ENCODE results near the gene SCRN2. TPM values are rescaled to one million over a fixed set of nuclear protein-coding genes. Genes with fewer than 3 reads are reported as not detected.

SCRN2 gene
- total RNA-seq, 1 donor from 2014 or later = 126 TPM

DNA sequence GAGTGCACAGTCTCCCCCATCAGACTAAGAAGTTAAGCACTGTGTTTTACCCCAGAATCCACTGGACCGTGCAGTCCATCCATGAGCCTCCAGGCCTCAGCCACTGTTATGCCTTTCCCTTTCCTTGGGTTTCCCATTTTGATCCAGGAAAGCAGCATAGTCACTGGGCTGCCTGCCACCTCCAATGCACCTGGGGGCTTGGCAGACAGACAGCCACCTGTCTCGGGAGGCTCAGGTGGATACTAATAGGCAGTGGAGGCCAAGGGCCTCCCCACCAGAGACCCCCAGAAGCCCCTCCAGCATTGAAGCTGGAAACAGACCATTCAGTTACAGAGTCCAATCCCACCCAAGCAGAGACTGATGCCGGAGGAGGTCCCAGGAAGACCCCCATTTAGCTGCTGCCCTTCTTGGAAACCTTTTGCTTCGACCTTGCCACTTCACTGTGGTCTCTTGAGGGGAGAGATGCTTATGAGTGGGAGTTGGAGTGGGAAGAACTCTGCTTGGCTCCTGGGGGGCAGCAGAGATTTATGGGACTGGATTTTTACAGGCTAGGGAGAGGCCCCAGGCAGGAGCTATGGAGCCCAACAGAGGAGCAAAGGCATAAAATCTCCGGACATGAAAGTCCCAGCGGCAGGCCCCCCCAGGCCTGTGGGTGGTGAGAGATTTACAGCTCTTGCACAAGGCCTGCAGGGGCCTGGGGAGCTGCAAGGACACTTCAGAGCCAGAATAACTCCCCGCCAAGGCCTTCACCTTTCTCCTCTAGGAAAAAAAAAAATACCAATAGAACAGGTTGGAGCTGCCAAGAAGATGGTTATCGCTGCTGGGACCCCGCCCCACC is 42.7 kb upstream of the SCRN2 start:
- H3K36me3 ChIP-seq = no peaks in the 10 kb centered on the region
- no peaks in the 10 kb centered on the region for H3K27me3 ChIP-seq
- no peaks in the 10 kb centered on the region for H3K9me3 ChIP-seq
- no peak overlapping the region for H3K4me3 ChIP-seq
- intact Hi-C loops (cut with DNase I) = no loop called here
- TF ChIP-seq, protein P1, sequence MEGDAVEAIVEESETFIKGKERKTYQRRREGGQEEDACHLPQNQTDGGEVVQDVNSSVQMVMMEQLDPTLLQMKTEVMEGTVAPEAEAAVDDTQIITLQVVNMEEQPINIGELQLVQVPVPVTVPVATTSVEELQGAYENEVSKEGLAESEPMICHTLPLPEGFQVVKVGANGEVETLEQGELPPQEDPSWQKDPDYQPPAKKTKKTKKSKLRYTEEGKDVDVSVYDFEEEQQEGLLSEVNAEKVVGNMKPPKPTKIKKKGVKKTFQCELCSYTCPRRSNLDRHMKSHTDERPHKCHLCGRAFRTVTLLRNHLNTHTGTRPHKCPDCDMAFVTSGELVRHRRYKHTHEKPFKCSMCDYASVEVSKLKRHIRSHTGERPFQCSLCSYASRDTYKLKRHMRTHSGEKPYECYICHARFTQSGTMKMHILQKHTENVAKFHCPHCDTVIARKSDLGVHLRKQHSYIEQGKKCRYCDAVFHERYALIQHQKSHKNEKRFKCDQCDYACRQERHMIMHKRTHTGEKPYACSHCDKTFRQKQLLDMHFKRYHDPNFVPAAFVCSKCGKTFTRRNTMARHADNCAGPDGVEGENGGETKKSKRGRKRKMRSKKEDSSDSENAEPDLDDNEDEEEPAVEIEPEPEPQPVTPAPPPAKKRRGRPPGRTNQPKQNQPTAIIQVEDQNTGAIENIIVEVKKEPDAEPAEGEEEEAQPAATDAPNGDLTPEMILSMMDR (IDR thresholded peaks at IDR 0.05) = no peak
- no peak for DNase-seq (ENCODE audit: low spot score in 2 of 2)
- peaks cover 0 to 5% of the 10 kb centered on the region in 2 donors for H3K4me1 ChIP-seq
- no peak overlapping the region for H3K27ac ChIP-seq

DNA sequence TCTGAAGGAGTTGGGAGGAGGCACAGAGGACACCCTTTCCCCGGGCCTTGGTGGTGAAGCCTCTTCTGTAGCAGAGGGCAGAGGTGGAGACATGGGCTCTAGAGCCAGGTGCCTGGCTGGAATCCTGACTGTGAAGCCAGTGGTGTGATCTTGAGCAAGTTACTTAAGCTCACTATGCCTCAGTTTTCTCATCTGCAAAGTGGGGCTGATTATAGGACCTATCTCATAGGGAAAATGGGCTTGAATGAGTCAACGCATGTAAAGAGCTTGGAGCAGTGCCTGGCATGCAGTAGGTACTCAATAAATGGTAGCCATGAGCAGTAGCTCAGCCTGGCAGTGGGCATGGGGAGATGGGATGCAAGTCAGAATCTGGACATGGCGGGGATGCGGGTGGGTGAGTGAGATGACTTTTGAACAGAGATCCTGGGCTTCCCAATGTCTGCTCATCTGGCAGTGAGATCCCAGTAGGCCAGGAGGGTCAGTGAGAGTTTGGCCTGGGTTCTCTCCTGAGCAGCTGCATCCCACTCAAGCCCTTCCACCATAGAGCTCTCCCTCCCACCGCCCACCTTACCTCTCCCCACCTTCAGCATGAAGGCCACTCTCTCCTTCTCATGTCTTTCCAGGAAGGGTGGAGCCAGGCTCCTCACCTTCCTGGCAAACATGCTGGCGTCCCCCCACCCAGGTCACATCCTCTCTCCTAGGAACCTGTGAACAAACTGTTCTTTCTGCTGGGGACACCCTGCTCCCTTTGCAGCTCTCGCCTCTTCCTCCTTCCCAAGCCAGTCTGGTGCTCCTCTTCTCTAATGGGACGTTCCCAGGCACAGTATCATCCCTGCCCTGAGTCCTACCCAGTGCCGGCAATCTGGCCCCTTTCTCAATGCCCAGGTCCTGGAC is 41.9 kb upstream of the SCRN2 start:
- peak overlapping the region in 1 of 2 donors; percentile 30 for H3K27ac ChIP-seq

DNA sequence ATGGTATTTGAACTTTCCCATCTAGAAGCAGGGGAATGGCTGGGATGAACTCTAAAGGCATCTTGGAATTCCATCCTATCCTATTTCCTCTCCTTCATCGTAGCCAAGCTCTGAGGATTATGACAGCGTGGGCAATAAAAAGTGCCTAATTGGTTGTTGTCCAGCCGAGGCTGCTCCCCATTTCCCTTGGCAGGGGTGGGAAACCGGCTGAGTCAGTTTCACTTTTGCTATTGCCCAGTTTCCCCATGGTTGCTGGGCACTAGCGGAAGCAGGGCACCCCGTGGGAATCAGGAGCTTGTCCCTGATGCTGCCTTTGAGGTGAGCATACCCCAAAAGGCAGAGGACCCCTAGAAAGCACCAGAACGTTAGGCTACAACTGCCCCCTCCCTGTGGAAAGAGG is 41.2 kb upstream of the SCRN2 start:
- TF ChIP-seq, protein P1 (IDR thresholded peaks at IDR 0.05) = no peak
- H3K27me3 ChIP-seq = no peaks in the 10 kb centered on the region
- no peak for DNase-seq (ENCODE audit: low spot score in 2 of 2)
- intact Hi-C loops (cut with DNase I) = no loop called here
- H3K4me1 ChIP-seq = peaks cover 0 to 5% of the 10 kb centered on the region in 2 donors
- H3K27ac ChIP-seq = peak overlapping the region in 1 of 2 donors; percentile 30
- no peaks in the 10 kb centered on the region for H3K9me3 ChIP-seq
- H3K36me3 ChIP-seq = no peaks in the 10 kb centered on the region
- peak overlapping the region in 1 of 2 donors; percentile 46 for H3K4me3 ChIP-seq

More for the DNA sequence above, 41.9 kb upstream of the SCRN2 start:
- TF ChIP-seq, protein P1 (IDR thresholded peaks at IDR 0.05) = no peak
- H3K27me3 ChIP-seq = no peaks in the 10 kb centered on the region
- no peaks in the 10 kb centered on the region for H3K9me3 ChIP-seq
- peaks cover 0 to 5% of the 10 kb centered on the region in 2 donors for H3K4me1 ChIP-seq
- H3K4me3 ChIP-seq = peak overlapping the region in 1 of 2 donors; percentile 46
- DNase-seq (ENCODE audit: low spot score in 2 of 2) = no peak
- intact Hi-C loops (cut with DNase I) = no loop called here
- no peaks in the 10 kb centered on the region for H3K36me3 ChIP-seq

DNA sequence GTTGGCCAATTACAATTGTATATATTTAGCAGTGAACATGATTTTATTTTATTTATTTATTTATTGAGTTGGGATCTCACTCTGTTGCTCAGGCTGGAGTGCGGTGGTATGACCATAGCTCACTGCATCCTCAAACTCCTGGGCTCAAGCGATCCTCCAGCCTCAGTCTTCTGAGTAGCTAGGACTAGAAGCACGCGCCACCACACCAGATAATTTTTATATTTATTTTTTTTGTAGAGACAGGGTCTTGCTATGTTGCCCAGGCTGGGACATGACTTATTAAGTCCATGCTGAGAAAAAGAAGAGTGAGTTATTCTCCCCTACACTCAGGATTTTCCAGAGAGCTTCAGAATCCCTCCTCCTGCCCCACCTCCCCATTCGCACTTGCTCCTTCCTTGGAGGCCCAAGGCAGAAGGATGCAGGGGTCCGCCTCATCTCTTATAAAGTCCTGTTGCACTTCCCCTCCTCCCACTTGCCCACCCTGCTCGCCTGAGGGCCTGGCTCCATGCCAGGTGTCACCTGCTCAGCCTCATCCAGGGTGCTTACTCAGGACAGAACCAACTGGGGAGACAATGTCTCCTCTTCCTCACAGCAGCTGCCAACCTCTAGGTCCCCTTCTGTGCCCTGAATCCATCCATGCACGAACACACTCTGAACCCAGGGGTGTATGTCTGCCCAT is 38.8 kb upstream of the SCRN2 start:
- no peak for DNase-seq (ENCODE audit: low spot score in 2 of 2)
- no peaks in the 10 kb centered on the region for H3K36me3 ChIP-seq
- no peak overlapping the region for H3K27ac ChIP-seq
- TF ChIP-seq, protein P1 (IDR thresholded peaks at IDR 0.05) = no peak
- H3K27me3 ChIP-seq = no peaks in the 10 kb centered on the region
- no peaks in the 10 kb centered on the region for H3K9me3 ChIP-seq
- intact Hi-C loops (cut with DNase I) = no loop called here
- no peak overlapping the region for H3K4me3 ChIP-seq
- H3K4me1 ChIP-seq = peaks cover 0 to 5% of the 10 kb centered on the region in 2 donors

DNA sequence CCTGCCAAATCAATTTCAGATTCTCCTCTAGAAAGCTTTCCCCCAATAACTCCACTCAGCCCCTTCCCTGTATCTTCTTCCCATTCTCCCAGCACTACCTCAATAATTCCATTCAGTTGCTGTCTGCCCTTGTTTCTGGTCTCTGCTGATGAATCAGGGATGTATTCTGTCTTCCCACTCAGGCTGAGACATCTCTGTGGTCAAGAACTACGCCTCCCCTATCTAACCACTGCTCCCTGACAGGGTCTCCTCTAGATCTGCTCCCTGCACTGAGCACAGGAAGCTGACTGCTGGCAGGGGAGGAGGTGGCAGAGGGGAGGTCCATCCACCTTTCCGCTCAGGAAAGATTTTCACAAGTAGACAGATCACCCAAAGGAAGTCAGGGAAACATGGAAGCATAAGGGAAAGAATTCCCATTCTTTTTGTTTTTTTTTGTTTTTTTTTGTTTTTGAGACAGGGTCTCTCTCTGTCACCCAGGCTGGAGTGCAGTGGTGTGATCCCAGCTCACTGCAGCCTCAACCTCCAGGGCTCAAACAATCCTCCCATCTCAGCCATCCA is 38.0 kb upstream of the SCRN2 start:
- TF ChIP-seq, protein P1 (IDR thresholded peaks at IDR 0.05) = no peak
- intact Hi-C loops (cut with DNase I) = no loop called here
- Histone ChIP-seq H3K4me3 (no peak overlapping the region), H3K36me3 (no peaks in the 10 kb centered on the region), H3K27ac (no peak overlapping the region), H3K4me1 (peaks cover 0 to 5% of the 10 kb centered on the region in 2 donors), H3K9me3 (no peaks in the 10 kb centered on the region), H3K27me3 (no peaks in the 10 kb centered on the region)
- DNase-seq (ENCODE audit: low spot score in 2 of 2) = no peak

All from ascending aorta (tissue), 2 donors.